HepG2 (cell line): ENCODE results near the gene MRPL50. TPM values are rescaled to one million over a fixed set of nuclear protein-coding genes. Genes with fewer than 3 reads are reported as not detected.

ENCODE experiments used
- ATAC-seq: fragments of 200-7000 bp; cut with Tn5 transposase; 3 replicates; pipeline ENCODE4 v1.9.1; 2020; ENCODE audit warnings: mild to moderate bottlenecking, moderate library complexity
- BruUV-seq: library from RNA; stranded (reverse); fragments of 400-500 nt; replicated peaks from 2 replicates; lab custom pipeline; 2021; lab: Mats Ljungman, UMichigan
- CTCF ChIA-PET: fragments of 300-600 bp; formaldehyde crosslinking; extraction: SDS; loops from one replicate; lab custom pipeline; 2021; ENCODE audit warnings: low total read pairs, inconsistent platforms, low intra/inter-chr PET ratio; lab: Yijun Ruan, JAX
- POLR2A ChIA-PET: fragments of 350-600 bp; sonication (Branson Sonifier 250); formaldehyde crosslinking; loops from one replicate; lab custom pipeline; 2020; ENCODE audit warnings: antibody characterized with exemption, inconsistent platforms; lab: Yijun Ruan, JAX
- DNase-seq: peaks from one replicate; pipeline ENCODE4 v3.0.0-alpha.2; 2015; ENCODE audit warnings: low spot score
- FAIRE-seq: peaks from 3 replicates; lab custom pipeline; 2011; peaks lifted over from hg19 to GRCh38; lab: Jason Lieb, UNC
- H2AFZ ChIP-seq: one replicate; pipeline ENCODE4 v1.6.1; 2011; ENCODE audit warnings: low read length, inconsistent platforms
- H3K27ac ChIP-seq: fragments of 300-600 bp; 3 replicates; pipeline ENCODE4 v1.8.0; 2011; ENCODE audit warnings: mixed run types, mild to moderate bottlenecking, mixed read lengths, low read length, inconsistent platforms; ENCODE audit not compliant: insufficient read depth; ENCODE audit errors: extremely low read length
- H3K27me3 ChIP-seq, 2 experiments: fragments of 200-600 bp in 1 of 2; 2 replicates in 1 of 2; 3 replicates in 1 of 2; pipeline versions ENCODE4 v1.6.0 to v1.8.0; 2011; ENCODE audit warnings: low read length in 2 of 2, mild to moderate bottlenecking in 2 of 2, moderate library complexity in 2 of 2, inconsistent platforms in 1 of 2; ENCODE audit not compliant: insufficient read depth in 2 of 2, control insufficient read depth in 1 of 2
- H3K36me3 ChIP-seq, 2 experiments: fragments of 200-600 bp in 1 of 2; replicated peaks in 1 of 2; 2 replicates in 1 of 2; 3 replicates in 1 of 2; pipeline versions ENCODE4 v1.5.1 to v1.8.0; 2011; ENCODE audit warnings: low read length in 2 of 2, inconsistent platforms in 1 of 2; ENCODE audit not compliant: insufficient read depth in 2 of 2, control insufficient read depth in 1 of 2
- H3K4me1 ChIP-seq: 2 replicates; pipeline ENCODE4 v1.5.1; 2012; ENCODE audit warnings: low read length, inconsistent platforms; ENCODE audit not compliant: insufficient read depth
- H3K4me2 ChIP-seq: 2 replicates; pipeline ENCODE4 v1.6.0; 2011; ENCODE audit warnings: low read depth, low read length, inconsistent platforms
- H3K4me3 ChIP-seq, 3 experiments: fragments of 200-600 bp in 1 of 3; sonication (generic), shearing (Covaris generic) in 1 of 3; replicated peaks in 1 of 3; 2 replicates each; pipeline ENCODE4 v1.5.1; 2011 to 2016; ENCODE audit warnings: low read length in 3 of 3, inconsistent platforms in 2 of 3, low read depth in 2 of 3, mild to moderate bottlenecking in 2 of 3, control low read depth in 1 of 3, mixed read lengths in 1 of 3; ENCODE audit not compliant: insufficient read depth in 1 of 3
- H3K79me2 ChIP-seq: one replicate; pipeline ENCODE4 v1.6.1; 2011; ENCODE audit warnings: low read length, inconsistent platforms; ENCODE audit not compliant: insufficient read depth
- H3K9ac ChIP-seq: 2 replicates; pipeline ENCODE4 v1.6.0; 2011; ENCODE audit warnings: mild to moderate bottlenecking, low read depth, low read length, inconsistent platforms; ENCODE audit not compliant: insufficient read depth
- H3K9me3 ChIP-seq: 2 replicates; pipeline ENCODE4 v1.5.1; 2012; ENCODE audit warnings: mild to moderate bottlenecking, low read length
- H4K20me1 ChIP-seq: 2 replicates; pipeline ENCODE4 v1.6.0; 2011; ENCODE audit warnings: inconsistent platforms, mild to moderate bottlenecking, low read length, moderate library complexity; ENCODE audit not compliant: insufficient read depth
- CBX2 ChIP-seq, 2 experiments: fragments of 200-600 bp in 1 of 2; sonication (generic); formaldehyde crosslinking in 1 of 2; IDR thresholded peaks; 2 replicates each; pipeline versions ENCODE4 v1.7.0 to v1.8.1; 2018 to 2022; ENCODE audit warnings: low read depth in 2 of 2, low read length in 1 of 2, mild to moderate bottlenecking in 1 of 2, missing genetic modification reagents in 1 of 2
- ETV5 ChIP-seq: IDR thresholded peaks from 2 replicates; pipeline ENCODE4 v1.6.1; 2018; ENCODE audit warnings: missing biosample characterization, missing genetic modification reagents, inconsistent platforms, borderline replicate concordance
- FOXA3 ChIP-seq: IDR thresholded peaks from 2 replicates; pipeline ENCODE4 v1.6.1; 2016; ENCODE audit warnings: missing genetic modification reagents, missing compliant biosample characterization
- IKZF1 ChIP-seq: fragments of 450-650 bp; IDR thresholded peaks from 2 replicates; pipeline ENCODE4 v1.7.1; 2016
- MED1 ChIP-seq: sonication (generic); formaldehyde crosslinking; IDR thresholded peaks from 2 replicates; pipeline ENCODE4 v1.4.0; 2020; ENCODE audit warnings: missing genetic modification reagents
- MED13 ChIP-seq: sonication (generic); formaldehyde crosslinking; IDR thresholded peaks from 2 replicates; pipeline ENCODE4 v1.5.0; 2020; ENCODE audit warnings: missing genetic modification reagents
- NFYC ChIP-seq: IDR thresholded peaks from 2 replicates; pipeline ENCODE4 v1.6.1; 2016; ENCODE audit warnings: missing genetic modification reagents, missing compliant biosample characterization
- NR3C1 ChIP-seq: sonication (generic); formaldehyde crosslinking; IDR thresholded peaks from 2 replicates; pipeline ENCODE4 v1.4.0; 2020; ENCODE audit warnings: missing genetic modification reagents
- SOX13 ChIP-seq, 3 experiments: fragments of 450-650 bp in 1 of 3; sonication (generic) in 1 of 3; formaldehyde crosslinking in 1 of 3; IDR thresholded peaks in 2 of 3; conservative IDR thresholded peaks in 1 of 3; 2 replicates each; pipeline versions ENCODE4 v1.5.0 to v1.6.1; 2016 to 2020; ENCODE audit warnings: antibody characterized with exemption in 1 of 3, mild to moderate bottlenecking in 1 of 3, missing compliant biosample characterization in 1 of 3, missing genetic modification reagents in 1 of 3, moderate library complexity in 1 of 3
- SOX5 ChIP-seq: IDR thresholded peaks from 2 replicates; pipeline ENCODE4 v1.6.1; 2016; ENCODE audit warnings: borderline replicate concordance
- UBTF ChIP-seq: sonication (generic); formaldehyde crosslinking; IDR thresholded peaks from 2 replicates; pipeline ENCODE4 v1.4.0; 2020; ENCODE audit warnings: mild to moderate bottlenecking, missing genetic modification reagents
- ZFP90 ChIP-seq: sonication (generic); formaldehyde crosslinking; IDR thresholded peaks from 2 replicates; pipeline ENCODE4 v1.8.0; 2022; ENCODE audit warnings: missing genetic modification reagents, mild to moderate bottlenecking, inconsistent platforms, borderline replicate concordance
- WGBS: methylation state at CpG from one replicate; pipeline ENCODE4 v1.1.6; 2017; ENCODE audit warnings: low lambda C conversion rate; 5-methylcytosine and 5-hydroxymethylcytosine counted together
- in situ Hi-C: cut with HindIII; loops from 2 replicates; pipeline ENCODE4 v1.10.0; 2017; ENCODE audit warnings: low pct_unique_long_range_greater_than_20kb; ENCODE audit not compliant: extremely low pct_ligation_motif_present
- intact Hi-C: fragments of 100-400 bp; cut with micrococcal nuclease; formaldehyde crosslinking; loops from one replicate; pipeline ENCODE4 v1.10.0; 2022; ENCODE audit not compliant: unreplicated experiment
- polyA plus RNA-seq, 8 experiments: library from polyadenylated mRNA; depleted of rRNA in 3 of 8; stranded (reverse) in 7 of 8; unstranded in 1 of 8; fragments of >200 nt; fragmentation: Illumina TruSeq in 4 of 8; extraction: Trizol in 4 of 8; gene quantifications; 2 replicates each; pipeline versions ENCODE4 v1.2.1 to v1.2.3, GENCODE V29; 2011 to 2016; ENCODE audit warnings: low read depth in 4 of 8, missing spikeins in 1 of 8, mixed read lengths in 1 of 8; ENCODE audit not compliant: insufficient read depth in 1 of 8
- total RNA-seq, 5 experiments: library from RNA; depleted of rRNA; stranded (reverse); fragments of >200 nt; fragmentation: Illumina TruSeq; extraction: Trizol; gene quantifications; 2 replicates each; pipeline ENCODE4 v1.2.3, GENCODE V29; 2016; ENCODE audit warnings: low read depth in 1 of 5
- TF ChIP-seq, protein P1 (sequence below): sonication (generic); formaldehyde crosslinking; IDR thresholded peaks from 2 replicates; pipeline ENCODE4 v1.9.0; 2021; ENCODE audit warnings: missing genetic modification reagents, borderline replicate concordance
- TF ChIP-seq, protein P2 (sequence below): sonication (generic); formaldehyde crosslinking; IDR thresholded peaks from 2 replicates; pipeline ENCODE4 v1.5.0; 2020; ENCODE audit warnings: missing genetic modification reagents, mild to moderate bottlenecking, borderline replicate concordance
- TF ChIP-seq, protein P3 (sequence below): sonication (generic); formaldehyde crosslinking; IDR thresholded peaks from 2 replicates; pipeline ENCODE4 v1.5.1; 2020; ENCODE audit warnings: missing genetic modification reagents, mild to moderate bottlenecking, borderline replicate concordance
- TF ChIP-seq, protein P4 (sequence below): sonication (generic); formaldehyde crosslinking; conservative IDR thresholded peaks from 2 replicates; pipeline ENCODE4 v1.4.0; 2020; ENCODE audit warnings: missing genetic modification reagents

The MRPL50 gene
- total and polyA plus RNA-seq, 2 of the 13 experiments (the other 11 are each of a cell fraction or from before 2014, with no cell fraction given), result 37.1 to 70.0 TPM

GRCh38 chr9:101353683-101354082 lies 44.7 kb downstream of the MRPL50 start:
- Histone ChIP-seq H4K20me1 (no peaks in the 10 kb centered on the region), H3K9me3 (no peaks in the 10 kb centered on the region), H3K9ac (peak overlapping the region; percentile 69; the same call in 1 of the 2 replicates), H3K4me3 (no peak overlapping the region), H3K4me2 (peak overlapping the region; percentile 58; the same call in 1 of the 2 replicates), H3K79me2 (no peaks in the 10 kb centered on the region), H3K4me1 (peaks cover 95% of the 10 kb centered on the region), H3K36me3 (no peaks in the 10 kb centered on the region), H2AFZ (no peak overlapping the region), H3K27me3 (no peaks in the 10 kb centered on the region), H3K27ac (peak overlapping the region; percentile 94)
- DNase-seq (peak; percentile 44), FAIRE-seq (no peak), ATAC-seq (no peak)
- ChIA-PET POLR2A (interaction anchor here (0.7 to 4.8 kb wide), 18 partner anchors 8 to 107 kb away, joined by 3 to 116 read pairs (median 6); partner anchors contain the start of genes MRPL50 and ZNF189), CTCF (no interaction called here)
- 56% methylated on average over 2 of the region's 2 CpGs for WGBS
- no TSS peak for BruUV-seq
- intact Hi-C loops, result loop anchor here (1.0 to 2.0 kb wide), 6 partner anchors 13 to 45 kb away; partner anchors contain the start of genes MRPL50 and ZNF189
- in situ Hi-C loops, result no loop called here
- TF ChIP-seq MED1 (CRISPR knock-in tag), result peak; percentile 55; the same call in 1 of the 2 replicates
- no peak for TF ChIP-seq CBX2 (IDR thresholded peaks at IDR 0.05; ENCODE audit: low read depth, low read length)
- no peak for TF ChIP-seq CBX2 (CRISPR knock-in tag; IDR thresholded peaks at IDR 0.05; ENCODE audit: low read depth)
- no peak for TF ChIP-seq MED13
- no peak for TF ChIP-seq ZFP90 (CRISPR knock-in tag)
- no peak for TF ChIP-seq NR3C1 (CRISPR knock-in tag)
- TF ChIP-seq, protein P1, sequence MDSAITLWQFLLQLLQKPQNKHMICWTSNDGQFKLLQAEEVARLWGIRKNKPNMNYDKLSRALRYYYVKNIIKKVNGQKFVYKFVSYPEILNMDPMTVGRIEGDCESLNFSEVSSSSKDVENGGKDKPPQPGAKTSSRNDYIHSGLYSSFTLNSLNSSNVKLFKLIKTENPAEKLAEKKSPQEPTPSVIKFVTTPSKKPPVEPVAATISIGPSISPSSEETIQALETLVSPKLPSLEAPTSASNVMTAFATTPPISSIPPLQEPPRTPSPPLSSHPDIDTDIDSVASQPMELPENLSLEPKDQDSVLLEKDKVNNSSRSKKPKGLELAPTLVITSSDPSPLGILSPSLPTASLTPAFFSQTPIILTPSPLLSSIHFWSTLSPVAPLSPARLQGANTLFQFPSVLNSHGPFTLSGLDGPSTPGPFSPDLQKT (CRISPR knock-in tag), result no peak
- TF ChIP-seq SOX5 (CRISPR knock-in tag), result peak; percentile 90; the same call in 1 of the 2 replicates
- TF ChIP-seq, protein P2, sequence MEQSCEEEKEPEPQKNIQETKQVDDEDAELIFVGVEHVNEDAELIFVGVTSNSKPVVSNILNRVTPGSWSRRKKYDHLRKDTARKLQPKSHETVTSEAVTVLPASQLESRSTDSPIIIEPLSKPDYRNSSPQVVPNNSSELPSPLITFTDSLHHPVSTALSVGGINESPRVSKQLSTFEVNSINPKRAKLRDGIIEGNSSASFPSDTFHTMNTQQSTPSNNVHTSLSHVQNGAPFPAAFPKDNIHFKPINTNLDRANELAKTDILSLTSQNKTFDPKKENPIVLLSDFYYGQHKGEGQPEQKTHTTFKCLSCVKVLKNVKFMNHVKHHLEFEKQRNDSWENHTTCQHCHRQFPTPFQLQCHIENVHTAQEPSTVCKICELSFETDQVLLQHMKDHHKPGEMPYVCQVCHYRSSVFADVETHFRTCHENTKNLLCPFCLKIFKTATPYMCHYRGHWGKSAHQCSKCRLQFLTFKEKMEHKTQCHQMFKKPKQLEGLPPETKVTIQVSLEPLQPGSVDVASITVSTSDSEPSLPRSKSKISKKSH (CRISPR knock-in tag), result no peak
- peak; percentile 45; the same call in 1 of the 2 replicates for TF ChIP-seq ETV5
- peak; percentile 50; the same call in 1 of the 2 replicates for TF ChIP-seq FOXA3
- TF ChIP-seq UBTF (CRISPR knock-in tag), result no peak
- 0 out of 2 replicates have a peak, but pooled peaks have one; percentile 27 for TF ChIP-seq SOX13 (IDR thresholded peaks at IDR 0.05)
- peak in 1 of 2 experiments; percentile 93; a peak in 2 of 4 replicates for TF ChIP-seq SOX13 (CRISPR knock-in tag; conservative IDR thresholded peaks at IDR 0.05 in 1 of 2, IDR thresholded peaks at IDR 0.05 in 1 of 2)
- TF ChIP-seq, protein P3, sequence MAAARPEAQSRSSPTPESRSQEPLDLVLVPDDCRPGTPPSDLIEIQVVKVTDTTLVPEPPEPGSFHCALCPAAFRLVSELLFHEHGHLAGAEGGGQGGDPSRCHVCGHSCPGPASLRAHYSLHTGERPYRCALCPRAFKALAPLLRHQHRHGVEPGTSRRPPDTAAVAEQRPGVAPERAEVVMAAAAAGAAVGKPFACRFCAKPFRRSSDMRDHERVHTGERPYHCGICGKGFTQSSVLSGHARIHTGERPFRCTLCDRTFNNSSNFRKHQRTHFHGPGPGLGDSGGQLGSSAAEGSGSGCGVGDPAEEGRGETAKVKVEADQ (CRISPR knock-in tag), result no peak
- TF ChIP-seq NFYC (CRISPR knock-in tag), result no peak
- TF ChIP-seq, protein P4, sequence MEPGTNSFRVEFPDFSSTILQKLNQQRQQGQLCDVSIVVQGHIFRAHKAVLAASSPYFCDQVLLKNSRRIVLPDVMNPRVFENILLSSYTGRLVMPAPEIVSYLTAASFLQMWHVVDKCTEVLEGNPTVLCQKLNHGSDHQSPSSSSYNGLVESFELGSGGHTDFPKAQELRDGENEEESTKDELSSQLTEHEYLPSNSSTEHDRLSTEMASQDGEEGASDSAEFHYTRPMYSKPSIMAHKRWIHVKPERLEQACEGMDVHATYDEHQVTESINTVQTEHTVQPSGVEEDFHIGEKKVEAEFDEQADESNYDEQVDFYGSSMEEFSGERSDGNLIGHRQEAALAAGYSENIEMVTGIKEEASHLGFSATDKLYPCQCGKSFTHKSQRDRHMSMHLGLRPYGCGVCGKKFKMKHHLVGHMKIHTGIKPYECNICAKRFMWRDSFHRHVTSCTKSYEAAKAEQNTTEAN (CRISPR knock-in tag), result no peak
- no peak for TF ChIP-seq IKZF1
